ENCODE data around the gene CRYZL1.
A peak's percentile ranks its signal among the peaks of the same experiment; 100 is the strongest.
"Not testable (repeated sequence)": the region's sequence is repeated elsewhere in the genome, so short reads cannot be mapped to it uniquely, and the experiment has no call there.

Gene CRYZL1

GRCh38 chr21:33622253-33622652 lies 19.3 kb downstream of the CRYZL1 start:
- no peak for DNase-seq

GRCh38 chr21:33619726-33620125 lies 21.8 kb downstream of the CRYZL1 start:
- no peak for DNase-seq

- DNase-seq: no peak
Measured at GRCh38 chr21:33618407-33618806, 23.1 kb downstream of the CRYZL1 start.

- not testable (repeated sequence) for DNase-seq
Measured at GRCh38 chr21:33617565-33617964, 24.0 kb downstream of the CRYZL1 start.

- no peak for DNase-seq
Measured at GRCh38 chr21:33611006-33611744, 30.4 kb downstream of the CRYZL1 start.

- no peak for DNase-seq
Measured at GRCh38 chr21:33608559-33608958, 33.0 kb downstream of the CRYZL1 start.

GRCh38 chr21:33598051-33598450 lies 43.5 kb downstream of the CRYZL1 start:
- no peak for DNase-seq

- DNase-seq: peak; percentile 93
Measured at GRCh38 chr21:33588485-33589335, 52.8 kb downstream of the CRYZL1 start, which contains the start of gene DONSON. Gene DONSON, minus strand, starts transcription at chr21:33588684. Its CDS starts 43 bp downstream, at chr21:33588641.

GRCh38 chr21:33587792-33588484 lies 53.6 kb downstream of the CRYZL1 start:
- DNase-seq: peak; percentile 33

- DNase-seq: no peak
Measured at GRCh38 chr21:33586927-33587326, 54.6 kb downstream of the CRYZL1 start.

GRCh38 chr21:33584455-33584854 lies 57.1 kb downstream of the CRYZL1 start:
- DNase-seq: no peak

GRCh38 chr21:33578959-33579542 lies 62.5 kb downstream of the CRYZL1 start:
- peak; percentile 14 for DNase-seq

- DNase-seq: no peak
Measured at GRCh38 chr21:33578214-33578613, 63.3 kb downstream of the CRYZL1 start.

GRCh38 chr21:33576741-33577141 lies 64.8 kb downstream of the CRYZL1 start:
- DNase-seq: not testable (repeated sequence)

GRCh38 chr21:33572350-33572749 lies 69.2 kb downstream of the CRYZL1 start:
- DNase-seq: no peak

GRCh38 chr21:33569991-33570390 lies 71.5 kb downstream of the CRYZL1 start:
- DNase-seq: no peak

- DNase-seq: no peak
Measured at GRCh38 chr21:33568448-33568847, 73.1 kb downstream of the CRYZL1 start.

GRCh38 chr21:33567914-33568313 lies 73.6 kb downstream of the CRYZL1 start:
- no peak for DNase-seq

GRCh38 chr21:33566514-33566913 lies 75.0 kb downstream of the CRYZL1 start:
- DNase-seq: peak; percentile 31

- DNase-seq: no peak
Measured at GRCh38 chr21:33562389-33562788, 79.2 kb downstream of the CRYZL1 start.

GRCh38 chr21:33561373-33561772 lies 80.2 kb downstream of the CRYZL1 start:
- DNase-seq: no peak

- DNase-seq: no peak
Measured at GRCh38 chr21:33560965-33561364, 80.6 kb downstream of the CRYZL1 start.

GRCh38 chr21:33559813-33560212 lies 81.7 kb downstream of the CRYZL1 start:
- no peak for DNase-seq

All from activated CD4-positive, alpha-beta T cell treated with anti-CD3 and anti-CD28 coated beads, Interleukin-2, Interleukin-6, amounts not matched to agents 100 ng/mL and 50 ng/mL, durations not matched to agents 16 hours and 8 hours (primary cell).